SHP77 (cell line): Measurements from ENCODE around the gene INPP4B.

Source experiments
- DNase-seq, 2 experiments: peaks; one replicate each; lab custom pipeline; 2025; lab: John Stamatoyannopoulos, UW

The INPP4B gene

DNA sequence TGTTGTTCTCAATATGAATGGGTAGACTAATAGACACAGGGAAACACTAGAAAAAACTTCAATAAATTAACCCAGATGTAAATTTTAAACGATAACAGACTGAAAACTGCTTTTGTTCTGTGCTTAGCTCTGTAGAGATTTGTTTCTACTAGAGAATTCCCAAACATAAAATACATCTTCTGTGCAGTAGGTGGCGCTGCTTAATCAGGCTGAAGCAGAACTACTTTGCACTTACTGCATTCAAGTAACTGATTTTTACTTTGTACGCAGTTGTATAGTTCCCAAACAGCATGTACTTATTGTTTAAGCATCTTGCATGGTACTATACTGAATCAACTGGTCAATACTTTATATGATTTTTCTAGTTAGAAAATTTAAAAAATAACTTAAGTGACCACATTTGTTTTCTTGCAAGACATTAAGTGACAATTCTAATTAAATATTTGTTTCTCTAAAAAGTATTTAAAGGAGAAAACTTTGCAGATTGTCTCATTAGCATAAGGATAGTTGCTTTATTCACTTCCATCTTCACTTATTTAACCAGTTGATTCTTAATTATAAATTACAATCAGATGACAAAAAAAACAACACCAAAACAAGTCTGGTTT, 719.1 kb downstream of the INPP4B start:
- peak; percentile 1 to 20 for DNase-seq

DNA sequence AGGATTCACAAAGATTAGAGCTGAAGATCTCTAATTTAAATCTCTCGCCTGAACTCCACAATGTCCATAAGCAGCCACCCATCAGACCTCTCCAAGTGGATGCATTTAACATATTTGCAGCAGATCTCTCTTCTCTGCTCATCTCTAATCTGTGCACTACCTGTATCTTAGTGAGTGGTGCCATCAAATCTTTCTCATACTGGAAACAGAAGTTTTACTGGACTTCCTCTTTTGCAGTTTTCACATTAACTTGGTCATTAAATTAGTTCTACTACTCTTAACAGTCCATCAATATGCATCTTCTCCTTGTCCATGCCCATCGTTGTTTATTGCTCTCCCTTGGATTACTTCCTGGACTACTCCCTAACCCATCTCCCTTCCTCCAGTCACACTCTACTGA, 721.2 kb downstream of the INPP4B start:
- DNase-seq = no peak

DNA sequence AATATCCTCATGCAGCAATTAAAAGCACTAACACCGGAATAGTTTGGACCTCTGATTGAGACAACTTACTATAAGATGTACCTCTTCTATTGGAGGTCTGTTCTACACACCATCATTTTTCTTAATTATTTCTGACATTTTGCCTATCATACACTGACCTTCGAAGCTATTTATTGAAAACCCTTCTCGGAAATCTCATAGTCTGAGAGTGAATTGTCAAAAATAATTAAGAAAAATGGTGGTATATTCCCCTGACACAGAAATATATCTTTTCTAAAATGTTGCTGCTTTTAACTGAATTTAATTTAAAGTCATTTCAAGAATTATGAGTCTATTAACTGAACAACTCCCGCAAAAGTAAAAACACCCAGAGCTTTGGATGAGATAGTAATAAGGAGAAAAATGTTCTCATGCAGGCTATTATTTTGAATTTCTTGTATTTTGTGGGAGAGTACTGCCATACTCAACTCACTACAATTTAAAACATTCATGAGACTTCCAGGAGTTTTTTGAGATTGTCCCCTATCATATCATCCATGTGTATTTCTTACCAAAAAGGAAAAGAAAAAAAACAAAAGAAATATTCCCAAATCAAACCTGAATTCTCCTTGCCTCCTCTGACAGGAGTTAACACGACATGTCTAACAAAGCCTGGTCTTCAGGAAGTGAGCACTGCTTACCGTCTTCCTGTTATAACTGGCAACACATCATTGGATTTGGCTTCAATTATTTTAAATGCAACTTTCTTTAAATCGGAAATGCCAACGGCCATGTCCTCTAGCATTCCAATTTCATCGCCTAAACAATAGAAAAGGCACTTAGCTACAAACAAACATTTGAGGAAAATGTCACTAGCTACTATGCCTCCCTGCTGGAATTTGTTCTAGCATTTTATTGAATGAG, 724.4 kb downstream of the INPP4B start:
- DNase-seq = no peak

DNA sequence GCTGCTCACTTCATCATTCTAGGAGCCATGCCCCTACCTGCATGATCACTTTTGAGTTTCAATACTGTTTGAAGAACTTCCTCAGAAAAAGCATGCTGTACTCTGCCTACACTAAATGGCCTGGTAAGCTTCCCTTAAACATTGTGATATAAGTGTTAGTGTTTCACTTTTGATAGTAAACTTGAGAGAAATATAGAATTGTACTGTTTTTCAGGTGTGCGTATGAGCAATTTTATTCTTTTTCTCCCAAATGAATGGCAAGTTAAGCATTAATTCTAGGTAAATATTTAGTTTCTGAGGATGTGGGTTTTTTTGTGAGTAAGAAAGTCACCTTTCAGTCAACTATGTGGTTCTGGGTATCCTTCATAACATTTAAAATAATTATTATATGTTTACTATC, 725.2 kb downstream of the INPP4B start:
- no peak for DNase-seq

DNA sequence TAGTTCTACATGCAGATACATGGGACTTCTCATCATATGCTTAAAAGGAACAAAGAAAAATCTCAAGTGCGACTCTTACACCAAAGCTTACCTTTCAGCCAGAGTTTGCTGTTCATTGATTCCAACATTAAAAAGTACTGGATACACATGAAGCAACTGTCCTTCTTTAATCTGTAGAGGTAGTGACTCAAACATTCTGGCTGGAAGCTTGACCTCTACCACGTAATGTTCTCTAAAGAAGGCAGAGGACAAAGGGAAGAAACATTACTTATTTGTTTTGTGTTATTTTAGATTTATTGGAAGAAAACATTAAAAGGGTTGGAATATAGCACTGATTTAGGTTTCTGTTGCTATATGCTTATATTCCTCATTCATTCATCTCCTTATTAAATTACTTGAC, 733.6 kb downstream of the INPP4B start:
- DNase-seq = no peak

DNA sequence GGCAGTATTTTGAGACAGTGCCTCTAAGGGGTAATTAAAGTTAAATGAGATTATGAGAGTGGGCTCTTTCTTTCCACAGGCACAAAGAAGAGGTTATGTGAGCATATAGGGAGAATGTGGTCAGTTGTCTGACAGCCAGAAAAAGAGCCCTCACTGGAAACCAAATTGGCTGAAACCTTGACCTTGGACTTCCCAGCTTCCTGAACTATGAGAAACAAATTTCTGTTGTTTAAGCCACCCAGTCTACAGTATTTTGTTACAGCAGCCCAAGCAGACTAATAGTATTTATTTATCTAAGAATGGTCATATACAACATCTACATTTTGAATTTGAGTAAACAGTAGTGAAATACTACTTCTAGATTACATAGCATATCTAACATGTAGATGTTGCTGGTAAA, 736.0 kb downstream of the INPP4B start:
- DNase-seq = no peak

DNA sequence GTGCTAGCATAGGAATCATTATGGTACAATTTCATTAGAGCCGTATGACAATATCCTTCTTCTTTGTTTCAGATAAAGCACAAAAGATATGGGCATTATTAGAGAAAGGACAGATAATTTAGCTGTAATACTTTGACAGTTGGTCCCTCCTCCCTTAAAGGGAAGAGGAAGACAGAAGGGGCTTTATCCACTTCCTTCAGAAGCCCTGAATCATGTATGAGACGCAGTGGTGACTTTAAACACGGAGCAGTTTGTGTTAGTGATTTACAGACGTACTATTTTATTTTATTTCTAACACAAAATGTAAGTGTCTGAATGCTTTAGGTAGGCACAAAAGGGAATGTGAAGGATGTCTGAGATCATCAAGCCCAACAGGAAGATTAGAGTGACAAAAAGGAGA, 742.1 kb downstream of the INPP4B start:
- DNase-seq = no peak

DNA sequence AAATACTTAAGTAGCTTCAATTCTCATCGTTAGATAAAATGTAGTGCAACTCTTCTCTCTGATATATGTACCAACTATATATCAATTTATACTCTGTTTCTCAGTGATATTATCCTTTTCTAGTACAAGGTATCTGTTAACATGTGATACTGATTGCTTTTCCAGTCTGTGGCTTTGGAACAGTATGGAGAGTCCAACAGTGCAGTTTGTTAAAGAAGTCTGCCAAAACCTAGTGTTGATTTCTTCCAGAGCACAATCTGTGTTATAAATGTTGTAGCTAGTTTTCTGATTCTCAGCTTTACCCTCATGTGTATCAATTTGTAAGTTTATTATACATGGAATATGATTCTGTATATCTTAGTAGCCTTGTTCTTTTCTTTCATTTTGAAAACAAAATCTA, 744.7 kb downstream of the INPP4B start:
- no peak for DNase-seq

DNA sequence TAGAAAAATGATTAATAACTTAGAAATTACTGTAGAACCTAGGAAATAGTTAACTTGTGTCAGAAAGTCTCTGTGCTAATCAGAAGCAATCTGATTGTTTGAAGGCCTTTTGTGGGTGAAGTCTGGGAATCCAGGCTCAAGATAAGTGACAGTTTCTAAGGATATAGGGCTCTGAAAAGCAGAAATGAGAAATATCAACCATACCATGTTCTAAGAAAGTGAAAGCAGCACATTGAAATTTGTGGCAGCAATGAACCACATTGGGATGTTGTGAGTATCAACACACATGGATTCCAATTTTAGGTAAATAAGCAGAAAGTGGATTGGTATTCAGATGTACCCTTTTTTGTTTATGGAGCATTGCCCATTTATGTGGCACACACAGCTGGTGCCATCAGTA, 745.2 kb downstream of the INPP4B start:
- DNase-seq = no peak

DNA sequence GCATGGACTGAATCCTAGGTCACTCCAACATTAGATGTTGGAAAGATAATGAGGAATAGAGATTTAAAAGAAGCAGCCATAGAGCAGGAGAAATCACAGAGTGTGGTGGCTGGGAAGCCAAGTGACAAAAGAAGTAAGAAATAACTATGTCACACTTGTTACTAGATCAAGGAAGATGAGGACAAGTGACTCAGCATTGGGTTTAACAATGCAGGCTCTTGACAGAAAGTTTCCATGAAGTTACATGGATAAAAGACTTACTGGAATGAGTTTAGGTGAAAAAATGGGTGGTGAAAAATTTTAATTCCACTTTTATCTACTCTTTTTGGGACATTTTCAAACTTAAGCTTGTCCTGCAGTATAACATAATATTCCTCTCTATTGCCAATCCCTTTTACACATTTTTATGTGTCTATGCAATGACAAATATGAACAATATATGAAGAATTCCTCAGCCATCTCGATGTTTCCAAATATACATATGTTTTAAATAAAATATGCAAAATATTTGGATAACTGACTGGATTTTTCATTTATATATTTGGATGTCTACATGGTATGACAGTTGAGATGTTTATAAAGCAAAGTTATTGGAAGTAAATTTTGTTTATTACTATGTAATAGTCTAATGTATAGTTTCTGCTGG, 747.1 kb downstream of the INPP4B start:
- DNase-seq = no peak

DNA sequence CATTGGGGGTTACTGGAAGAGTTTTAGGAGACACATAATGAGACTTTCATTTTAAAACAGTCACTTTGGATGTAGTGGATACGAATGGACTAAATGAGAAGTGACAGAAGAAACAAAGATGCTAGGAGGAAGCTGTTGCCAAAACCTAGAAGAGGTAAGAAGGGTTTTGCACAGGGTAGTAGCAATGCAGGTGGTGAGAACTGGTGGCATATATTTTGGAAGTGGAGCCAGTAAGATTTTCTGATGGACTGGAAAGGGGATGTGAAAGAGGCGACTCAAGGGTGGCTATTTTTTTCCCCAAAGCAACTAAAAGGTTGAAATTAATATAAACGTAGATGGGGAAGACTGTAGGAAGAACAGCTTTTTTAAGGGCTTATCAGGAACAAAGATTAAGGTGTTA, 747.7 kb downstream of the INPP4B start:
- DNase-seq = no peak

DNA sequence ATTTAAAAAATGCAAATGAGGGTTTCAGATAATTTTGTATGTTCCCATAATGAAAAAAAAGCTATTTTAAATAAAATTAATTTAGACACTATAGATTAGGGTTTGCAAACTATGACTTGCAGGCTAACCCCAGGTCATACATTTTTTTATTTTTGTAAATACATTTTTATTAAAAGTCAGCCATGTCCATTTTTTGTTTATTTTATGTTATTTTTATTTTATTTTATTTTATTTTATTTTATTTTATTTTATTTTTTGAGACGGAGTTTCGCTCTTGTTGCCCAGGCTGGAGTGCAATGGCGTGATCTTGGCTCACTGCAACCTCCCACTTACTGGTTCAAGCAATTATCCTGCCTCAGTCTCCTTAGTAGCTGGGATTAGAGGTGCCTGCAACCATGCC, 749.1 kb downstream of the INPP4B start:
- no peak for DNase-seq

DNA sequence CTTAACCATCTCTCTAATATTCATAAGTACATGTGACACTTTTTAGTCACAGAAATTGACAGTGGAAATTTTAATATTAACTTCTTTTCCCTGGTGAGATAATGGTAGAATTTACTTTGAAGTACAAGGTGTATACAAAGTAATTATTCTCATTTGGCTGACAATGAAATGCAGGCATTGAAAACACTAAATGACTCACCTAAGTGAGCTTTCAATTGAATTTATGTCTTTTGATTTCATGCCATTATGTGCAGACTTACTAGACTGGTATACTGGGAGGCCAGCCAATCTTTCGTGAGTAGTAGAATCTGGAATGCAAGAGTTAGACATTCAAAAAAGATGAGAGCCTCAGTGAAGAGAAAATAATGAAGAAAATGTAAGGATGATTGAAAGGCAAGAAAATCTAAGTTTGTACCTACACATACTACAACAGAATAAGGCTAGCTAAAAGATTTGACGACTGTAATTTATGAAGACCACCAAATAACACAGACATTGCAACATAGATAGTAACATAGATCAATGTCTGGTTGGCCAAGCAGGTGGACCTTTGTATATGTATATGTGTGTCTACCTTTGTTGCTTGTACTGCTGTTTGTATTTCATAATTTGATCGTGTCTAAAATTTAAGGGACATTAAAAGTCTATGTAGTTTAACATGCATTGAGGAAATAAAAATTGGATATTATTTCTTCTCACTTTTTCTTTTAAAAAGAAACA, 750.1 kb downstream of the INPP4B start:
- DNase-seq = no peak

DNA sequence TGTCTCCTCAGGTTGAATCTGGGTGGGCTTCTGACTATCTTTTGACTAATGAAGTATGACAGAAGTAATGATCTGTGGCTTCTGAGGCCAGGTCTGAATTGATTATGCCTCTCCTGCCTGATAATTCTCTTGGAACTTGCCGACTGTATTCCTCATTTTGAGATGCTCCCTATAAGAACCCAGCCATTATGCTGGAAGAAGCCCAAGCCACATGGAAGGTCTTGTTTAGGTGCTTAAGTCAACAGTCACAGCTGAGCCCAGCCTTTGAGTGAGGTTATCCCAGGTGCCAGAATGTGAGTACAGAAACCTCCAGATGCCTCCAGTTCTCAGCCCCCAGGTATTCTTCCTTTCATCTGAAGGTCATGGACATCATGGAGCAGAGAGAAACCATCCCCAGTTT, 753.2 kb downstream of the INPP4B start:
- no peak for DNase-seq

DNA sequence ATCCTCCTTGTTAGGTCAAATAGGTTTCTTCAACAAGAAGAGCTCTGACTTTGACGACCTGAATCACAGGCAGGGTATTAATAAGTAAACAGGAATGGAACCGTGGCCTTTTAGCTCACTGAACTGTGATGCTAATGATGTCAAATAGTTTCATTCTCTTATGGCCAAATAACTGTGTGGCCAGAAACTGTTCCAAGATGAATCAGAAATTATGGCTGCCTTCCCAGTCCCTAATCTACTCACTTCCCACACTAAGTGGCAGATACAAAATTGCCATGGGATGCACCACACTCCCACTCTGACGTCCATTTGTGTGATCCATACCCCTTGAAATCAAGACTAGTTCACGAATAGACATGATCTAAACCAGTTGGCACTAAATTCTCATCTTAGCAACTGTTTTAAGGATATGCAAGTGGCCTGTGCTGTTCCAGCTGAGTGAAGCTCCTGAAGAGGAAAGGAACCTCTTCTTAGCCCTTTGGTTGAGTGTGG, 754.4 kb downstream of the INPP4B start:
- DNase-seq = no peak

DNA sequence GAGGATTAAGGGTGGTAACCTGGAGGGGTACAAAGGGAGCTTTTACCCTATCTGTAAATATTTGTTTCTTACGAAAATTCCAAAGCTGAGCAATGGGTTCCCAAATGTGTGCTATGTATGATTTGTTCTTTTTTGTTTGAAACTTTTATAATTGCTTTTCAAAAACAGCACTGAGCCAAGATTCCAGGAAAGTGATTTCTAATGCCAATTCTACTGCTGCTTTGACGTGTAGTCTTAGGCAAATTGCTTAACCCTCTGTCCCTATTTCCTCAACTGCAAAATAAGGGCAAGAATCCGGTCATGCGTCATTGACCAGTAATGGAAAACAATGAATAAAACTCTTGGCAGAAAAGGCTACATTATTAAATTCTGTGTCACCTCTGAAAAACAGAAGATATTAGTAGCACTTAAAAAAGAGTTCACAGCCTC, 755.0 kb downstream of the INPP4B start:
- no peak for DNase-seq

DNA sequence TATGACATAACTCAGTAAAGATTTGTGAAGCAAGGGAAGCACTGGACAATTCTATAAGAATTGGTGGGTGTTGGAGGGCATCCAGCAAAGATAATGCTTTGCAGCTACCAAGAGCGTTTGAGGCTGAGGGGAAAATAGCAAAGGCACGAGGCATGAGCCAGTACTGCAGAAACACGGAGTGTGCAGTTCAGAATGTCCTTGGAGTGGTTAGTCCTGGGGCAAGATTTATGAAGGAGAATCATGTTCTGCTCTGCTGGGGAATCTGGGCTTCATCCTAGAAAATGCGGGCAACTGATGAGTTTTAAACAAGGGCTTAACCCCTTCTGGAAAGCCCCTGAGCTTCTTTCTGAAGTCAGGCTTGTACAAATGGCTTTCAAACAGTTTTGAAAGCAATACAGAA, 757.2 kb downstream of the INPP4B start:
- no peak for DNase-seq

DNA sequence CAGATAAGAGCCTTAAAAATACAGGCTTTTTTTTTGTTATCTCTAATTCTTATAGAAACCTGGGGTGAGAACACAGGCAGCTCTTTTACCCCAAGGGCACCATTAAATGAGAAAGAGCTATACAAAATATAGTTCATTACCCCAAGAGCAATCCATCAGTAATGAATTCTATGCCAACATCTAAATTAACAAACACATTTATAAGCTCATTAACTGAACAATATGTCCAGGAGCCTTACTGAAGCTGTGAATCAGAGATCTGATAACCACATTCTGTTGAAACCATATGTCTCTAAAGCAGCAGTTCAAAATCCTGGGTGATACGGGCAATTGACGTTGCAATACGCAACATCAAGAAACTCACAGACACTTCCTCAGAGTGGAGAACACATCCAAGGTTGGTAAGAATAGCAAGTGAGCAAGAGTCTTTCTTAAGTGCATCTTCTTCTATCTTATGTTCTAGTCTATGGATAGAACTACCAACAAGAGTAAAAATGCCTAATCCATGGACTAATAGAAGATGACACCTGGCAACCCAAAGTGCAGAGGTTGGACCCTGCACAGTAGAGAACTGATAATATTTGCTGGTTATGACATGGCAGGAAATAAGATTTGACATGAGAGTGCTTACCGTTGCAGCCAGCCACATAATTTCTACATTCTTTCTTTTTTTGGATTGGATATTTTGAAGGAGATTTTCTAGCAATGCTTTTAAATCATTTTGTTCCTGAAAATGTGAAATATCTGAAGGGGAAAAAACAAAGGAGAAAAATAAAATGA, 760.4 kb downstream of the INPP4B start:
- no peak for DNase-seq

DNA sequence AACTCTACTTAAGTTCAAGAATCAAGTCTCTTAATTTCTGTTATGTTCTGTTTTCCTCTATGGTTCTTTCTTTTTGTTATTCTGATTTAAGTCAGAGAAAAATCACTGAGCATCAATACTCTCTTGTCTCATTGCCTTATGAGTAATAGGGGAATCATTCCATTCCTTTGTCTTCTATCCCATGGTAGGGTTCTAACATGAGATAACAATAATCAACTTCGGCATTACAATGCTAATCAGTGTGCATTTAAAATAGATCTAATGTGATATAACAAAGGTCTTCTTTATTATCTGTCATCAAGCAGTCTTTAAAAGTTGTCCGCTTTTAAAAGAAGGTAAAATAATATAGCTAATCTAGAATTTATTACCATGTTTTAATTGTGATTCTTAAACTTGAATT, 762.8 kb downstream of the INPP4B start:
- DNase-seq = no peak

DNA sequence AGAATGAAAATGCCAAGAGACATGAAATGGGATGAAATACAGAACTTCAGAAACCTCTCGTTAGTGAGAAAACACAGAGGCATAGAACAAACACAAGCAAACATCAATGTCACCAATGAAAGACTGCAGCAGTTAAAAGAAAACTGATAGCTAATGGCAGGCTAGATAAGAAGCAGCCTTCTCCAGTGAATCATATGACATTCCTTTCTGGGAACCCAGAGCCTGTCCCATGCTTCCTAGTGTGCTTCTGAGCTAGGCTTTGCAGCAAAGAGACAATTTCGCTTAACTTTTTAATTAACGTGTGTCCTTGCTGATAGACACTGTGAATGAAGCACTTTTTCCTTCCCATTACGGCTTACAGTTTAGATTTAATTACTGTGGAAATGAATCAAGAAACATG, 765.1 kb downstream of the INPP4B start:
- DNase-seq = no peak

DNA sequence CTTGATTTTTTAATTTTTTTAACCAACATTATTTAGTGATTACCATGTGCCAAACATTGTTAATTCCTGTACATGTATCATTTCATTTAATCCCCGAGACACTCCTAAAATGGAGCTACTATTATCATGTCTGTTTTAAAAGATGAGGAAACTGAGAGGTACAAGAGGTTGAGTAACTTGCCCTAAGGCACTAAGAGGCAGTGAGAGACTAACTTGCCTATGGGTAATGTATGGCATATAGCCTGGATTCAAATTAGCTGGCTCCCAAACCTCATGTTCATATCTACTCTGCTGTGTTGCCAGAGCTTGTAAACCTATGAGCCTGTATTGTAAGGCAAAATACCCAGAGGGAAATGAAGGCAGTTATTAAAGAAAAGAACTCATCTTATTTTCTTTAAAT, 766.1 kb downstream of the INPP4B start:
- no peak for DNase-seq

DNA sequence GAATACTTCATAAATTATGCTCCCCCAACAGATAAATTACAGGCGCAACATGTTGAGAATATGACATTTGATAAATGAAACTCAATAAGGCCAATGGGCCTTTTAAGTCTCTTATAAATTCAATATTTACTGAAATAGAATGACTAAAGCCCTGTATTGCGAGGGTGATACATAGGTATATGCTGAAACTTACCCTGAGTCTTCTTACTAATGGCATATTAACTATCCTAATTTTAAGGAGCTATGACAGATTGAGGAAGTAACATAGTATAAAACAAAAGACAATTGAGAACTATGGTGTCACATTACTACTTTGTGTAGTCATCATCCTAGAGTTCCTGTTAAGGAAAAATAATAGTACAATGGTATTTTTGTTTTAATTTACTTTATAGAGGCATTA, 769.1 kb downstream of the INPP4B start:
- DNase-seq = no peak
